ENCODE measurements around the gene BTBD16. TPM values are rescaled to one million over a fixed set of nuclear protein-coding genes. Genes with fewer than 3 reads are reported as not detected.

BTBD16 gene
- total and polyA plus RNA-seq, 2 of the 13 experiments (the other 11 are each of a cell fraction or from before 2014, with no cell fraction given) = 5.0 to 11.9 TPM

GRCh38 chr10:122374859-122375678 is 104.0 kb downstream of the BTBD16 start (continued):
- TF ChIP-seq SPEN (CRISPR knock-in tag; IDR thresholded peaks at IDR 0.05; ENCODE audit: low read depth) (peak; percentile 34), ZNF234 (CRISPR knock-in tag; conservative IDR thresholded peaks at IDR 0.05) (0 out of 2 replicates have a peak, but pooled peaks have one; percentile 49), SMAD9 (CRISPR knock-in tag; IDR thresholded peaks at IDR 0.05) (no peak), ZNF274 (CRISPR knock-in tag; IDR thresholded peaks at IDR 0.05) (no peak; the same call in 1 of the 2 replicates), ZNF253 (CRISPR knock-in tag; IDR thresholded peaks at IDR 0.05; ENCODE audit: borderline replicate concordance) (no peak), ZNF136 (CRISPR knock-in tag; IDR thresholded peaks at IDR 0.05; ENCODE audit: low read depth) (no peak), ZNF850 (CRISPR knock-in tag; conservative IDR thresholded peaks at IDR 0.05) (no peak), SRSF1 (optimal IDR thresholded peaks at IDR 0.05; ENCODE audit: low read depth, low read length) (no peak), ZFP41 (CRISPR knock-in tag; IDR thresholded peaks at IDR 0.05; ENCODE audit: borderline replicate concordance) (no peak), ZNF205 (CRISPR knock-in tag; IDR thresholded peaks at IDR 0.05) (peak; percentile 21; the same call in 1 of the 2 replicates)
- TF ChIP-seq, protein P1, sequence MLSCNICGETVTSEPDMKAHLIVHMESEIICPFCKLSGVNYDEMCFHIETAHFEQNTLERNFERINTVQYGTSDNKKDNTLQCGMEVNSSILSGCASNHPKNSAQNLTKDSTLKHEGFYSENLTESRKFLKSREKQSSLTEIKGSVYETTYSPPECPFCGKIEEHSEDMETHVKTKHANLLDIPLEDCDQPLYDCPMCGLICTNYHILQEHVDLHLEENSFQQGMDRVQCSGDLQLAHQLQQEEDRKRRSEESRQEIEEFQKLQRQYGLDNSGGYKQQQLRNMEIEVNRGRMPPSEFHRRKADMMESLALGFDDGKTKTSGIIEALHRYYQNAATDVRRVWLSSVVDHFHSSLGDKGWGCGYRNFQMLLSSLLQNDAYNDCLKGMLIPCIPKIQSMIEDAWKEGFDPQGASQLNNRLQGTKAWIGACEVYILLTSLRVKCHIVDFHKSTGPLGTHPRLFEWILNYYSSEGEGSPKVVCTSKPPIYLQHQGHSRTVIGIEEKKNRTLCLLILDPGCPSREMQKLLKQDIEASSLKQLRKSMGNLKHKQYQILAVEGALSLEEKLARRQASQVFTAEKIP (CRISPR knock-in tag; IDR thresholded peaks at IDR 0.05; ENCODE audit: borderline replicate concordance) = no peak
- TF ChIP-seq, protein P2, sequence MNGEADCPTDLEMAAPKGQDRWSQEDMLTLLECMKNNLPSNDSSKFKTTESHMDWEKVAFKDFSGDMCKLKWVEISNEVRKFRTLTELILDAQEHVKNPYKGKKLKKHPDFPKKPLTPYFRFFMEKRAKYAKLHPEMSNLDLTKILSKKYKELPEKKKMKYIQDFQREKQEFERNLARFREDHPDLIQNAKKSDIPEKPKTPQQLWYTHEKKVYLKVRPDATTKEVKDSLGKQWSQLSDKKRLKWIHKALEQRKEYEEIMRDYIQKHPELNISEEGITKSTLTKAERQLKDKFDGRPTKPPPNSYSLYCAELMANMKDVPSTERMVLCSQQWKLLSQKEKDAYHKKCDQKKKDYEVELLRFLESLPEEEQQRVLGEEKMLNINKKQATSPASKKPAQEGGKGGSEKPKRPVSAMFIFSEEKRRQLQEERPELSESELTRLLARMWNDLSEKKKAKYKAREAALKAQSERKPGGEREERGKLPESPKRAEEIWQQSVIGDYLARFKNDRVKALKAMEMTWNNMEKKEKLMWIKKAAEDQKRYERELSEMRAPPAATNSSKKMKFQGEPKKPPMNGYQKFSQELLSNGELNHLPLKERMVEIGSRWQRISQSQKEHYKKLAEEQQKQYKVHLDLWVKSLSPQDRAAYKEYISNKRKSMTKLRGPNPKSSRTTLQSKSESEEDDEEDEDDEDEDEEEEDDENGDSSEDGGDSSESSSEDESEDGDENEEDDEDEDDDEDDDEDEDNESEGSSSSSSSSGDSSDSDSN (CRISPR knock-in tag; IDR thresholded peaks at IDR 0.05) = peak; percentile 80
- TF ChIP-seq, protein P3, sequence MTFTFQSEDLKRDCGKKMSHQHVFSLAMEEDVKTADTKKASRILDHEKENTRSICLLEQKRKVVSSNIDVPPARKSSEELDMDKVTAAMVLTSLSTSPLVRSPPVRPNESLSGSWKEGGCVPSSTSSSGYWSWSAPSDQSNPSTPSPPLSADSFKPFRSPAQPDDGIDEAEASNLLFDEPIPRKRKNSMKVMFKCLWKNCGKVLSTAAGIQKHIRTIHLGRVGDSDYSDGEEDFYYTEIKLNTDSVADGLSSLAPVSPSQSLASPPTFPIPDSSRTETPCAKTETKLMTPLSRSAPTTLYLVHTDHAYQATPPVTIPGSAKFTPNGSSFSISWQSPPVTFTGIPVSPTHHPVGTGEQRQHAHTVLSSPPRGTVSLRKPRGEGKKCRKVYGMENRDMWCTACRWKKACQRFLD (CRISPR knock-in tag; IDR thresholded peaks at IDR 0.05; ENCODE audit: borderline replicate concordance) = no peak
- TF ChIP-seq, protein P4, sequence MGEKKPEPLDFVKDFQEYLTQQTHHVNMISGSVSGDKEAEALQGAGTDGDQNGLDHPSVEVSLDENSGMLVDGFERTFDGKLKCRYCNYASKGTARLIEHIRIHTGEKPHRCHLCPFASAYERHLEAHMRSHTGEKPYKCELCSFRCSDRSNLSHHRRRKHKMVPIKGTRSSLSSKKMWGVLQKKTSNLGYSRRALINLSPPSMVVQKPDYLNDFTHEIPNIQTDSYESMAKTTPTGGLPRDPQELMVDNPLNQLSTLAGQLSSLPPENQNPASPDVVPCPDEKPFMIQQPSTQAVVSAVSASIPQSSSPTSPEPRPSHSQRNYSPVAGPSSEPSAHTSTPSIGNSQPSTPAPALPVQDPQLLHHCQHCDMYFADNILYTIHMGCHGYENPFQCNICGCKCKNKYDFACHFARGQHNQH (CRISPR knock-in tag; IDR thresholded peaks at IDR 0.05) = no peak; the same call in 1 of the 2 replicates

Data from HepG2 (cell line).